NCI-H1930 (cell line): Measurements from ENCODE around the gene CLDN14.

Source experiments
- DNase-seq, 2 experiments: peaks; one replicate each; lab custom pipeline; 2025; lab: John Stamatoyannopoulos, UW

The CLDN14 gene

DNA sequence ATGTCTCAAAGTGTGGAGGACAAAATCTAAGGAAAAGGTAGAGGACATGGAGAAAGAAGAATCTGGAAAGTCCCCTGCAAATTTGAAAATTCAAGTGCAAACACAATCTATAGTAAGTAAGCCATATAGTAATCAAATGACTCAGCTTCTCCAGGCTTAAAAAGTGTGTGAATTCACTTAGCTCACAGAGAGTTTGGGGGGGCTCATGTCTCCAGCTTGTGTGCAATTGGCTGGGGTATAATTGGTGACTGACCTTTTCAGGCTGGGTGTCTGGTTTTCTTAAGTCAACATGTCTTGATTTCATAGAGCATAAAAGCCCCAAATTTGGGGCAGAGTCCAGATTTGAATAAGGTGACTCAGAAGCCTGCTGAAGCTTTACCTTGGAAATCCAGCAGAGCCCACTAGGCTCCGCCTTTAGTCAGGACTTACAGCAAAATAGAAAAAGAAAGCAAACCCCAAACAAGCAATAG lies 8.6 kb downstream of the CLDN14 start:
- no peak for DNase-seq

DNA sequence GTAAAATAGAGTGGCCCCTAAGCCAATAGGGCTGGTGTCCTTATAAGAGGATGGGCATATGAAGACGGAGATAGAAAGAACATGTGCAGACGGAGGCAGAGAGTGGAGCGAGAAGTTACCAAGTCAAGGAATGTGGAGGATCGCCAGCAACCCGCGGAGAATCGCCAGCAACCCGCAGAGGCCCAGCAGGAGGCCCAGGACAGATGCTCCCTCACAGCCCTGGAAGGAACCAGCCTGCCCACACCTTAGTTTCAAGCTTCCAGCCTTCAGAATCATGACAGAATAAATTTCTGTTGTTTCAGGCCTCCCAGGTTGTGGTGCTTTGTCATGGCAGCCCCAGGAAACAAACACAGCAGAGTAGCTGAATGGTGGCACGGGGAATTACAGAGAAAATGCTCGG lies 9.6 kb downstream of the CLDN14 start:
- DNase-seq, result no peak

DNA sequence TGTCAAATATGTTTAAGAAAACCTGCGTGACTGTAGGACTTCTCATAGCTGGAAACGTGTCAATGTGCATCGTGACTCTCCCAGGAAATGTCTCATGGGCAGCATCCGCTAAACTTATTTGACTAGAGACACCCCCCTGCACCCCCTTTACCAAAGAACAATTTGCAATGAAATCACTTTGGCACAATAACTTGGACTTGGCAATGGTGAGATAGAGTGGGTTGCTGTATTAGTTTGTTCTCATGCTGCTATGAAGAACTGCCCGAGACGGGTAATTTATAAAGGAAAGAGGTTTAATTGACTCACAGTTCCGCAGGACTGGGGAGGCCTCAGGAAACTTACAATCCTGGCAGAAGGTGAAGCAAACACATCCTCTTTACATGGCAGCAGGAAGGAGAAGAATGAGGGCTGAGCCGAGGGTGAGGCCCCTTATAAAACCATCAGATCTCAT lies 13.8 kb downstream of the CLDN14 start:
- no peak for DNase-seq

DNA sequence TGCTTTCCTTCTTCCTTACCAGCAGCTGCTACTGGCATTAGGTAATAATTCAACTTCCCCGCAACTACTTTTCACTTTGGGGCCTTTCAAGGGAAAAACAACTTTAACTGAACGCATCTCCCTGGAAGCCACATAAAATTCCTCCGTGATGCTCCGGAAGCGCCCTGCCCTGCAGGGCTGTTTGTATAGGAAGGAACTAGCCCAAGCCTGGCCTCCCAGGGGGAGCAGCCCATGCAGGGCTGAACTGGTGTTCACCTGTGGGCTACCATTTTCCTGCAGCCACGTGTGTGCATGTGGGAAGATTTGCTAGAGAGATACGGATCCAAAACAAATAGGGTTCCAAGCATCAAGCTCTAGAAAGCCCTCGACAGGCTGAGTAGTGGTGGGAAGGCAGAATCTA lies 14.4 kb downstream of the CLDN14 start:
- DNase-seq, result no peak

DNA sequence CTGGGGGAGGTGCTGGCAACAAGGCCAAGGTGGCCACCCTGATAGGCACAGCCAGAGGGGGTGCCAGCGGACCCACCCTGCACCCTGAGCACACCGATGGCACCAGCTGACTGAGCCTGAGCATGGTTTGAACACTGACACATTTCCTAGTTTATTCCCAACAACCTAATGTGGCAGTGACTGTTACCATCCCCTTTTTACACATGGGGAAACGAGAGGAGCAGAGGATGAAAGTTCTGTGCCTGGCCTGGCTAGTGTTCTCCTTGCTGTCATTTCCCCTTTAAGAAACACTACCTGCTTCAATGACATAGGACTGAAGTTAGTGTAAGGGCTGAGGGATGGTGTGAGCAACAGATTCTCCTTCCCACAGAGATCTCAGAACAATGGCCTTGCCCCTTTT lies 15.3 kb downstream of the CLDN14 start:
- no peak for DNase-seq

DNA sequence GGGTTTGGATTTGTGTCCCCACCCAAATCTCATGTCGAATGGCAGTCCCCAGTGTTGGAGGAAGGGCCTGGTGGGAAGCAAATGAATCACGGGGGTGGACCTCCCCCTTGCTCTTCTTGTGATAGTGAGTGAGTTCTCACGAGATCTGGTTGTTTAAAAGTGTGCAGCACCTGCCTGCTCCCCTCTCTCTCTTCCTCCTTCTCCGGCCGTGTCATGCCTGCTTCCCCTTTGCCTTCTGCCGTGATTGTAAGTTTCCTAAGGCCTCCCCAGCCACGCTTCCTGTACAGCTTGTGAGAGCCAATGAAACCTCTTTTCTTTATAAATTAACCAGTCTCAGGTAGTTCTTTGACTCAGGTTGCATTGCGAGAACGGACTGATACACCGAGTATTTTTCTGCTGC lies 15.9 kb downstream of the CLDN14 start:
- no peak for DNase-seq

DNA sequence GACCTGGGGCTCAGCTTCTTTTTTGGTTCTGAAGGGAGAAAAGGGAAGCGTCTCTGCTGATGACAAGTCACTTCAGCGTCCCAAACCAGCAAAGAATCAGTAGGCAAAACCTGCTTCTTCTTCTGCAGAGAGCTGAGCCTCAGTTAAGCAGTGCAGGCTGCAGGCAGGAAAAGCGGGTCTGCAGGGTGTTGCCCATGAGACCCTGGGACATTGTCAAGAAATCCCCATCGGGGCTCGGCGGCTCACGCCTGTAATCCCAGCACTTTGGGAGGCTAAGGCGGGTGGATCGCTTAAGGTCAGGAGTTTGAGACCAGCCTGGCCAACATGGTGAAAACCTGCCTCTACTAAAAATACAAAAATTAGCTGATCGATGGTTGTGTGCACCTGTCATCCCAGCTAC lies 16.7 kb downstream of the CLDN14 start:
- DNase-seq, result no peak

DNA sequence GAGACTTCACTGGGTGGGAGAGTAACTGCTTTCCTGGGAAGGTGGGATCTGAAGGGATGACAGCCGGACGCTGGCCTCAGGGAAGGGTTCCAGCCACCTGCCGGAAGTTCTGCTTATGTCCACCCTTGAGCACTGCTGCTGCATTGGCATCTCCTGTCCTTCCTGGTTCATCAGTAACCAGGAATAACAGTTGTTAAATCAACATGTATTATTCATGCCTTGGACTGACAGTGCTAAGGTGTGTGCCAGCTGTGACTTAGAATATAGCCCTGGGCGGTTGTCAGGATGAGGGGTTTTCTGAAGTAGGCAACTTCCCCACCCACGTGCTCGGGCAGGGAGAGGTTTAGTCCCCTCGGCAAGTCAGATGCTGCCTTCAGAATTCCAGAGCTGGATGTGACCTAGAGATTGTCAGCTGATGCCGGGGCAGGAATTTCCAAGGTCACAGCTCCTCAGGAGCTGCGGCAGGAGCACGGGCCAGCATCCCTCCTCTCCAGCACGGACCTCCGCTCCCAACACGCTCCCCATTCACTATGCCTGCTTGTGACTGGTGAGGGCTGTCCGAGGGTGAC lies 17.9 kb downstream of the CLDN14 start:
- DNase-seq, result no peak

DNA sequence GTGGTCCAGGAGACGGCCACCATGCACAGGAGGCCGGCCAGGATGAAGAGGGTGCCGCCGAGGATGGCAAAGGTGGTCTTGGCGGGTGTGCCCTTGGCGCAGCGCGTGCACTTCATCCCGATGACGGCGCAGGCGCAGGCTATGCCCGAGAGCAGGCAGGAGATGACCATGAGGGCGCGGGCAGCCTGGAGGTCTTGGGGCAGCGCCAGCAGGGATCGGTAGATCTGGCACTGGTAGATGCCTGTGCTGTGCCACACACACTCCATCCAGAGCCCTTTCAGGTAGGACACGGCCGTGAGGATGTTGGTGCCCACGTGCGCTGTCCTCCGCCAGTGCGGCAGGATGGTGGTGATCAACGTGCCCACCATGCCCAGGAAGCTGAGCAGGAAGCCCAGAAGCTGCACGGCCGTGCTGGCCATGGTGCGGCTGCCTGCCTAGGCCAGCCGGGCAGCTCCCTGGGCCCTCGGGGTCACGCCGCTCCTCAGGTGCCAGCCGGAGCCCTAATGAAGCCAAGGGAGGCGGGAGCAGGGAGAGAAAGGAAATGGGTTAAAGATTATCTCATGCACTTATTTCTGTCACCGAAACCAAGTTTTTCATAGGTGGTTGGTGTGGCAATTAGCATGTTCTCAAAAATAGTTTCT lies 18.5 kb downstream of the CLDN14 start:
- no peak for DNase-seq

DNA sequence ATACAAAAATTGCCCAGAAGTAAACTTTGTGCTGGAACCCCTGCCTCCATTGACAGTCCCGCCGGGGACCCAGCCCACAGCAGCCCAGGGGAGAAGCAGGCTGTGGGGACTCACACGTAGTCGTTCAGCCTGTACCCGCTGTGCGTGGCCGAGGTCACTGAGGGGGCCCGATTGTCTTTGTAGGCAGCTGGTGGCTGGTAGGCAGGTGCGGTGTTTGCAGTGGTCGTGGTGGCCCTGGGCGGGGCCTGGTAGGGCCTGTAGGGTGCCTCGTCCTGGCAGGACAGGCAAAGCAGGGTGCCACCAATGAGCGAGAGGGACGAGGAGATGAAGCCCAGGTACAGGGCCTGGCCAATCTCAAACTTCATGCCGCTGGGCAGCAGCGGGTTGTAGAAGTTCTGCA lies 19.1 kb downstream of the CLDN14 start:
- no peak for DNase-seq

DNA sequence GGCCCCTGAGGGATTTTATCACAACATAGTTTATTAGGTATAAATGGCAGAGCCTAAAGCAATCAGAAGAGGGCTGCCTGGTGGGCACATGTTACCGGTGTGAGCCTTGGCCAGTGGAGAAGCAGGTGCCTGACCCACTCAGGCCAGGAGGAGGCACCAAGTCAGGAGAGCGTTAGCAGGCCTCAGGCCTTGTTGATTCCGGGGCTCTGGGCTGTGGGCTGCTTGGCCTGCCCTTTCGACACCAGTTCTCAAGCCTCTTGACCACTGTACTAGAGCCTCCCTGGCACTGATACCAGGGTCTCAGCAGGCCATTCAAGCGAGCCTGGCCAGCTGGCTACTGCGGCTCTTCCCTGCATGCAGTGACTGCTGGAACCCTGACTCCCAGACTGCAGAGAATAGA lies 20.8 kb downstream of the CLDN14 start:
- DNase-seq, result no peak

DNA sequence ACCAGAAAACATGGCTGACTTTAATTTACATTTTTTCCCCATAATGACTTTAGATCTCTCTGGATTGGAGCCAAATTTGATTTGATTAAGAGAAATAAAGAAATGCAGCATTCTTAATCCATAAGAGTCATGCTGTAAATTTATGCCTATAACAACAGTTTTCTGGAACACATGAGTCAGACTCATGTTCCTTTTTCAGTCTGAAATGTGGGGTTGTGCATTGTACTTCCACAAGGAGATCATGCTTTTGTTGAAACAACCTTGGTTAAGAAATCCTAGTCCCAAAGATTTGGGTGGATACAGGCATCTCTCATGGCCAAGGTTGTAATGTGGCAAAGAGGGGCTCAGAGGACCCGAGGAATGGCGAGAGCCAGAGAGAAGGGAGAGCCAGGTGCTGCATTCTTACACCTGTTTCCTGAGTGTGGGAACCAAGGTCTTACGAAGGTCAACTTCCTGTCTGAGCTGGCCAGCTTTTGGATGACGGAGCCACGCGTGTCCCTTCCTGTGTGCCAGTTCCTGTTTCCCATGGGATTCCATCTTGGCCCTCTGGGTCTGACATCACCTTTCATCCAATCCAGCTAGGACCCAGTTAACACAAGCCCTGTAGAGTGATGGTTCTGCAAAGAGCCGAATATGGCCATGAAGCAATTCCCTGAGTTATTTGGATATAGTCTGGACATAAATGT lies 23.1 kb downstream of the CLDN14 start:
- no peak for DNase-seq

DNA sequence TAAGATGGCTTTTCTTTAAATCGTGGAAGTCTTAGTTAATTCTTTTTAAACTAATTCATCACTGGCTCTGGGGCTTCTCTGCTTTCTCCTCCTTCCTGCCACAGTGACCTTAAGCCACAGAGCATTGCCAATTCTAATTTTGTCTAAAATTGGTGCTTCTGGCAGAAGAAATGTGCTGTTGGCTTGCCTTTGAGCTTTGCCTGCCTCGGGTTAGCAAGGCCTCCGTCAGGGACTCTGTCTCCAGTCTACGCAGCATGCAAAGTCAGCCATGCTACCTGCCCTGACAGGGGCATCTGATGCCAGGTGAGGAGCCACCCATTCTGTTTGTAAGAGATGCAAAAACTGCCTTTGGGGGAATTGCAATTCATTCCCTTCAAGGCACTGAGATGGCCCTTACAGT lies 25.2 kb downstream of the CLDN14 start:
- no peak for DNase-seq

DNA sequence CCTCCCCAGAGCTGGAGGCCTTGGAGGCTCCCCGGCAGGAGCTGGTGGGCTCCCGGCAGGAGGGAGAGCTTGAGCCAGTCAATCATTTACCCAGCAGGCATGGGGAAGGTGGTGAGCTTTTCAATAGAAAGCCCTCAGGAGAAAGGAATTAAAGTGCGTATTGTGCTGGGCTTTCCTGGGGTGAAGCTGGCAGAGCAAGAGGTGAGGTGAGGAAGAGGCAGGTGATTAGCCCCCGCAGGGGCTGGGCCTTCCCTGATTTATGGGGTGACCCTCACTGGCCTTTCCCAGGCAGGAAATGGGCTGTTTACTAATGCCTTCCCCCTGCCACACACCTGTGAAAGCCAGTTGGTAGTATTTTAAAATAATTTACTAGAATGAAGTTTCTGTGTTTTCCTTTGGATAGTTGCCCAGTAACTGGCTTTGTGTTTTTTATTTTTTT lies 25.8 kb downstream of the CLDN14 start:
- DNase-seq, result no peak

DNA sequence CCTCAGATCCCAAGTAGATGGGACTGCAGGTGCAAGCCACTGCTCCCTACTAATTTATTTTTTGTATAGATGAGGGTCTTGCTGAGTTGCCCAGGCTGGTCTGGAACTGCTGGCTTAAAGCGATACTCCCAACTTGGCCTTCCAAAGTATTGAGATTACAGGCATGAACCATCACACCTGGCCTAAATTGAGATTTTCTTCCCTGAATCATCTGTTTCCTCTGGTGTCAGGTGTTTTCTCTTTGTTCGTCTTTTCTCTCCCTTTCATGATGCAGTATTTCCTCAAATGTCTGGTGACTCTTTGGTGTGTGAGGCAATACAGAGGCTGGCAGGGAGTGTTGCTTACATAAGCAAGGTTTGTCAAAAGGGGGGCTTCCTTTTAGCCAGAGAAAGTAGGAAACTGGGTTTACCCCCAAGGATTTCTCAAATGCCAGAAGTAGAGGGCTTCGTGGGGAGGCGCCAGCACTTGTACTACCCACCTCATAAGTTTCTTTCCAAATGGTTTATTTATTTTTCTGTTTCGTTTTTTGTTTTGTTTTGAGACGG lies 27.6 kb downstream of the CLDN14 start:
- no peak for DNase-seq

DNA sequence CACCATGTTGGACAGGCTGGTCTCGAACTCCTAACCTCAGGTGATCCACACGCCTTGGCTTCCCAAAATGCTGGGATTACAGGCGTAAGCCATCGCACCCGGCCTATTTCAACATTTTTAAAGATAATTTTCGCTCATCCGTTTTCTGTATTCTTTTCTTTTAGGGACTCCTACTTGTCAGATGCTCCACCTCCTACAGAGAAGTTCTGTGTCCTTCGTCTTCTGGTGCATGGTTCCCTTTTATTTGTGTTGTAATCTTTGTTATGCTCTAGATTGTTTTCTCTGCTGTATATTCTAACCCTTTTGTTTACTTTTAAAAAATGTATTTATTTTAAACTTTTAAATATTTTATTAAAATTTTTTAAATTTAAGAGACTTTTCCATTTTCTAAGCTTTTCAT lies 28.4 kb downstream of the CLDN14 start:
- DNase-seq, result no peak

DNA sequence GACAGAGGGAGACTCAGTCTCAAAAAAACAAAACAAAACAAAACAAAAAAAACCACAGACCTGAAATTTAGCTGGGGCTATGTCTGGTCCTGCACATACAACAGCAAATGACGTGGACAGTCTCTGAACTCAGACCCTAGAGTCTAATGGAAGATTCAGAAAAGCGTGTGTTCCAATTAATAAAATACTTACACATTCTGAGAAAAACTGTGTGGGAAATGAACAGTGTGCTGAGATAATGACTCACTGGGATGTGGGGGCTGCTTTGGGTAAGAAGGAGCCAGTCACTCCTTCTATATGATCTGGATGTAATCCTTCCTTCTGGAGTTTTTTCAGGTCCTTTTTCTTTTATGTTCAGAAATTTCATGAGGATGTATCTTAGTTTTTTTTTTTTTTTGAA lies 29.4 kb downstream of the CLDN14 start:
- no peak for DNase-seq

DNA sequence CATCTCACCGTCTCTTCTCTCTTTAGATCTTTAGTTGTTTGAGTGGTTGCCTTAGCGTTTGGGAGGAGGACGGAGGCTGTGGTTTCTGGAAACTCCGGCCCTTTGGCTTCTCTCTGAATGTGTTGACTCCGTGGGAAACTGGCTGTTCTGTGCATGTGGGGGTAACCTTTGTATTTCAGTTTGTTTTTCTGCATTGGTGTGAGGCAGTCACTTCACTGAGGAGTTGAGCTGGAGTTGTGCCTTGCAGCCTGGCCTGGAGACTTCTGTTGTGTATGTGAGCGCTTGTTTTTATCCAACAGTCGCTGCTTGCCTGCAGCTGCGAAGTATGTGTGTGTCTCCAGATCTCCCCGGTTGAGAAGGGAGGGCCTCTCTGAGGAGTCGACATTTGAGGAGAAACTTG lies 33.6 kb downstream of the CLDN14 start:
- no peak for DNase-seq

DNA sequence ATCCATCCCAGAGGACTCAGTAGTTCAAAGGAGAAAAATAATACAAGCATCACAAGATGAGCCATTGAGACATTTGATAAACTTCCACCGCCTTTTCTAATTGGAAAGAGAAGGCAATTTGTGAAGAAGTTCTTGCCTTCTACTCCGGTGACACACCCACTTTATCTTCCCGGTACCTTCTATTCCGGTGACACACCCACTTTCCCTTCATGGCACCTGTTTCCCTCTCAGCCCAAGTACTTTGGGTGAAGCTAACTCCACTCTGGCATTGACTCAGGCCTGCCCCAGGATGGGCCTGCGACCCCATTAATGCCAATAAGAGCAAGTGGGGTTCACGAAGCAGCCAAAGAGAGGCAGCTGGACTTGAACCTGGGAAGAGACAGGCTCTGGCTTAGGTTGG lies 38.2 kb downstream of the CLDN14 start:
- DNase-seq, result no peak

DNA sequence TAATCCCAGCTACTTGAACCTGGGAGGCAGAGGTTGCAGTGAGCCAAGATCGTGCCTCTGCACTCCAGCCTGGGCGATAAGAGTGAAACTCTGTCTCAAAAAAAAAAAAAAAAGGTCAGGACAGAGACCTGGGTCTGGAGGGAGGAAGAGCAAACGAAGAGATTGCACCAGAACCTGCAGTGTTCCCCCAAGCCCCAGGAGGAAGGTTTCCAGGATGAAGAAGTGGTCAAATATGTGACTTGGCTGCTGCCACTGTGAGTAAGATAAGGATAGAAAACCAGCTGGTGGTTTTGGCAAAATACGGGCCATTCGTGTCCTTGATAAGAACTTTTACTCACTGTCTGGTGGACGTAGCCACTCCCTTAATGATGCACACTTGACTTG lies 42.2 kb downstream of the CLDN14 start:
- DNase-seq, result no peak

DNA sequence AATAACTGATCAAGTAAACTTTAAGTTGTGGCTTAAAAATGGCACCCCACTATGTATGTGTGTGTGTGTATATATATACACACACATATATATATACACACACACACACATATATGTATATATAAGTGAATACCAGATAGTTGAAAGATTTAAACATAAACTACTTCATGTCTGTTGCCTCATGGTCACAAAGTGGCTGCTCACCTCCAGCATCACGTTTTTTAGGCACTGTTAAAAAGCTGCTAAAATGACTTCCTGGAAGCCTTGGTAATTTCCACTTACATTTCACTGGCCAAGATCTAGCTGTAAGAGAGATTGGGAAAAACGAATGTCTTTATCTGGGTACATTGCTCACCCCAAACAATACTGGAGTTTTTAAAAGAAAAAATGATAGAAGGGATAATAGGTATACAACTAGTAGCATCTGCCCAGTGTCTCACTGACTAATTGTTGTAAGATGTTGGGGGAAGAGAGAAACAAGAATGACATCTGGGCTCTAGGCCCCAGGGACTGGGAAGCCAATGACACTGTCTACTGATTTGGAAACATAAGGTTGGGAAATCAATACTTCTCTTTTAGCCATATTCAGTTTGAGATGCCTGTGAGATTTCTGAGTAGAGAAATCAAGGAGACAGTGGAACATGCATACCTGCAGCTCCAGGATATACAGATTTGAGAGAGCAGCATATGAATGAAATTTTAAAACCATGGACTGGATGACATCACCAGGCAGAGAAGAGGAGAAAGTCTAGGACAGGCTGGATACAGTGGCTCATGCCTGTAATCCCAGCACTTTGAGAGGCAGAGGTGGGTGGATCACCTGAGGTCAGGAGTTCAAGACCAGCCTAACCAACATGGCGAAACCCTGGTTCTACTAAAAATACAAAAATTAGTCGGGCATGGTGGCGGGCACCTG lies 42.8 kb downstream of the CLDN14 start:
- no peak for DNase-seq

DNA sequence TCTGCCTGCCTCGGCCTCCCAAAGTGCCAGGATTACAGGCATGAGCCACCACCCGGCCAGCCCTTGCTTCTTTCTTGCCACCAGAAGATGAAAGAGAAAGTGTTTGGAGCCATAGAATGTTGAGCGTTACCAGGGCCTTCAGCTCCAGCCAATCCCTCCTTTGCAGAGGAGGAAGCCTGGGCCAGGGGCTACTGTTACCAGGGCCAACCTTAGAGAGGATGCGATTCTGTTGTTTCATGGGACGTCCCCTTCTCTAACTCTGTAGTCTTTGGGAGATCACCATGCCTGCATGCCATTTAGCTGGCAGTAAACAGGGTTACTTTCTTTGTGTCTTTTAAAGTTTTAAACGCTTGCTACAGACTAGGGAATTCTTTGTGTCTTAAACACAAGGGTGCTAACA lies 45.8 kb downstream of the CLDN14 start:
- no peak for DNase-seq
